GM21423 (cell line): ENCODE data around the gene CALR3.
A peak's percentile ranks its signal among the peaks of the same experiment; 100 is the strongest.
"Not testable (repeated sequence)": the region's sequence is repeated elsewhere in the genome, so short reads cannot be mapped to it uniquely, and the experiment has no call there.

ENCODE experiments used
- ATAC-seq: cut with Tn5 transposase; IDR thresholded peaks from one replicate; pipeline ENCODE4 v1.9.1; 2021; ENCODE audit warnings: mild to moderate bottlenecking, moderate library complexity; ENCODE audit not compliant: unreplicated experiment

CALR3 gene

DNA sequence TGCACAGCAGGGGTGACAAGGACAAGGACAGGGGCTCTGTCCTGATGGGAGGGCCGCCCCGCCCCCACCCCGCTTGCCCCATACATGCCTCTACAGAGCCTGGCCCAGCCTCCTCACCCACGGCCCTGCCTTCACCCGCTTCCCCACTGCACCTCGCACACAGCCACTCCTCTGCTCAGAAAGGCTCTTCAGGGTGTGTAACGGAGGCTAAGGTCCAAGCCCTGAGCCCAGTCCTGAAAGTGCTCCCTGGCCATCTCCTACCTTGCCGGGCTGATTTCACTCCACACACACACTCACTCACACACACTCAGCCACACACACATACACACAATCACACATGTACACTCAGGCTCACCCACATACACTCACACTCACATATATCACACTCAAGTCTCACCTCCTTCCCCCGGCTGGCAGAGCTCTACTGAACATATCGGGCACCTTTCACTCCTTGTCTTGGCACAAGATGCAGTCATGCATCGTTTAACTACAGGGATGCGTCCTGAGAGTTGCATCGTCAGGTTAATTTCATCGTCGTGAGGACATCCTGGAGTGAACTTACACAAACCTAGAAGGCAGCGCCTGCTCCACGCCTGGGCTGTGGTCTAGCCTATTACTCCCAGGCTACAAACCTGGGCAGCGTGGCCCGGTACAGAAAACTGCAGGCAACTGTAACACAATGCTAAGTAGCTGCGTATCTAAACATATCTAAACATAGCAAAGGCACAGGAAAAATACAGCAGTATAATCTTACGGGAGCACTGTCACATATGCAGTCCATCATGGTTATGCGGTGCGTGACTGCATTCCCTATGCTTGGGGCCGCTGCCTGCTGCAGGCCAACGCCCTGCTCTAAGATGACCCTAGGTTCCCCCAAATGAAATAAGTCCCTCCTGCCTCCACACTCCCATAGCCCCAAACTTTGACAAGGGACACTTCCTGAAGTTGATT, 37.3 kb downstream of the CALR3 start:
- no peak for ATAC-seq

DNA sequence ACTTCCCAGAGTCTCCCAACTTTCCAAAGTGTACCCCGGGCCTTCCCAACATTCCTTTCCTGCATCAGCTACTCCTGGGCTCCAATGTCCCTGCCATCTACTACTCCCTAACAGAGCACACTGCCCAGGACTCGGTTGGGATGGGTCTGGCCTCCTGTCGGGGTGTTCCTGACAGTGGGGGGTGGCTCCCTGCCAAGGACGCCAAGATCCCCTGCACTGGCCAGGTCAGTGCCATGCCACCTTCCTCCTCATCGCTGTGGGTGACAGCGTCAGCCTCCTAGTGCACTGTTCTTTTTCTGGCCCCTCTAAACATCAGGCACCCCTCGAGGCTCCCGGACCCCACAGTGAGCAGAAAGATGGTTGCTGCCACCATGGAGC, 38.0 kb downstream of the CALR3 start:
- ATAC-seq = no peak

DNA sequence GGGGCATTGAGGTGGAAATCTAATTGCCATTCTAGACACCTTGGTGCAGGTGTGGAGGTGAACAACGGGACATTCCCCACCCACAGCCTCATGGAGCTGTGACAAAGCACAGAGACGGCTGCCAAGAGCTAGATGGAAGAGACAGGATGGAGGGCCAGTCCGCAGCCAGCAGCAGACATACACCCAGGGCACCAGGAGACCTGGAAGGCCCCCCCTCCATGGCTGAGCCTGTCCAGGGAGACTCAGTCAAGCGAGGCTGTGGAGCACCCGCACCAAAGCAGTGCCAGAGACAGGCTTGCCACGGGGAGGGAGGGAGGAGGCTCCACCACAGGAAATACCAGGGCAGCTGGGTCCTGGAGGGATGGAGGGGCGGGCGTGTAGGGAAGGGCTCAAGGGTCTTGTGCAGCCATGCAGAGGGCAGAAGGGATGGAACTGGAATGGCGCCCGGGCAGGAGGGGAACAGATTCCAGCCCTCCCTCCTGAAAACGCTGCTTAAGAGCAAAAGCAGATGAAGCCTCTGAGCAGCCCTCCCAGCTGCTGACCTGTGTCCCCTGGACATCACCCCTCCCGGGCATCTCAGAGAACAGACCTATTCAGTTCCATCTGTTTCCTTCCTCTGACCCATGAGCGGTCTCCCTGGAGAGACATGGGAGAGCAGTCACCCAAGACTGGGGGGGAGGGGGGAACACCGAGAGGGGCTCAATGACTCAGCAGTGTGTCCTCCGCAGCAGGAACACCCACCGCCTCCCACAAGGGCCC, 38.6 kb downstream of the CALR3 start:
- ATAC-seq = no peak

DNA sequence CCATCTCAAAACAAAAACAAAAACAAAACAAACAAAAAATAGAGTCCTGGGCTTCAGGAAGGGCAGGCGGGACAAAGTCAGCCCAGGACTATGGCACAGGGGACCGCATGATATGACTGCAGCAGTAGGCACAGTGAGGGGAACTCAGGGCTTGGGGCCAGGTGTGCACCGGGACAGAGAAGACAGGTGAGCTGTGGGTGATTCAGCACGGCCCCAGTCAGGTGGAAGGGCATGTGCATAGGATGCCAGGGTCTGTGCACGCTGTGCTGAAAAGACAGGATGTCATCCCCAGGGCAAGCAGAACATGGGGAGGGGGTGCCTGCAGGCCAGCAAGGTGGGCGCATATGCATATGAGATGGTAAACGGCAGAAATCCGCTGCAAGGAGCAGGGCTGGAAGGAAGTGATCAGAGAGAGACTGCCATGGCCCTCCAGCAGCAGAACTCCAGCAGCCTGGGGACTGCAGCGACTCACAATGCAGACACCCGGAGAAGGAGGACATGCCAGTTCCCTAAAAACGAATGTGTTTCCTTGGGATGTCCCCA, 39.2 kb downstream of the CALR3 start:
- no peak for ATAC-seq

DNA sequence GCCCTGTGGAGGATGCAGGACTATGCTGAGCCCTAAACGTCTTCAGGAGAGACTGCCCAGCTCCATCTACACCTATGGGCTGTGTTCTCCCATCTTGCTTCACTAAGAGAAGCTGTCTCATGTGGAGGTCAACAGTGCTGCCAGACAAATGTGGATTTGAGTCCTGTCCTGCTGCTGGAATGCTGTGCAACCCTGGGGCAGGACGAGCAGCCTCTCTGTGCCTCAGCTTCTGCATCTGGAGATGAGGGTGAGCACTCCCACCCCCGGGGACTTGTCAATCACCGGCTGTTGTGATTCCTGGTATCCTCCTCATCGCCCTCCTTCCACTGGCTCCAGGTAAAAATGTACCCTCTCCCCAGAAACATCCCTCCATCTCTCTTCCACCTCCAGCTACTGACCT, 40.5 kb downstream of the CALR3 start:
- ATAC-seq = no peak

DNA sequence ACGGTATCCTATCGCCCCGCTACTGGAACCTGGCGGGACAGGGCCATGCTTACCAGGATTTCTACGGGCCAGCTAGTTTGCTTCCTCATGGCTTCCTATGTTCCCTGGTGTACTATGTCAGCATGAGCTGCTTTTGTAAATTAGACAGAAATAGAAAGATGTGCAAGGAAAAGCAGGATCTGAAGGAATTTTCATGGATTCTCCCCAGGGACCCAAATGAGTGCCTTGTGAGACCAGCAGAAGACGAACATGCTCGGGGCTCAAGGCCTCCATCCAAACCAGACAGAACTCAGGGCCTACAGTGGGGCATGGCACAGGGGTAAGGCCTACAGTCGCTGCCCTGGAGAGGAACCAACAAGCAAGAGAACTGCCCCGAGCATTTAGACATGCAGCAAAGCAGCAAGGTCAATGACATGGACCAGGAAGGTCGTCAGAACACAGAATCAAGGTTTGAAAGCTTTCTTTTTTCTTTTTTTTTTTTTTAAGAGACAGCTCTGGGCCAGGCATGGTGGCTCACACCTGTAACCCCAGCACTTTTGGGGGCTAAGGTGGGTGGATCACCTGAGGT, 41.5 kb downstream of the CALR3 start:
- no peak for ATAC-seq

DNA sequence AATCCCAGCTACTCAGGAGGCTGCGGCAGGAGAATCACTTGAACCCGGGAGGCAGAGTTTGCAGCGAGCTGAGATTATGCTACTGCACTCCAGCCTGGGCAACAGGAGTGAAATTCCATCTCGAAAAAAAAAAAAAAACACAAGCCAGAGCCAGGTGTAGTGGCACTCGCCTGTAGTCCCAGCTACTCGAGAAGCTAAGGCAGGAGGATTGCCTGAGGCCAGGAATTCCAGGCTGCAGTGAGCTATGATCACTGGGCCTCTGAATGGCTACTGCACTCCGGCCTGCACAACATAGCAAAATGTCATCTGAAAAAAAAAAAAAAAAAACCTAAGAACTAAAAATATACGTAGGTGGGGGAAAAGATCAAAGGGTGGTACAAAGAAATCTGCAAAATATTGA, 43.6 kb downstream of the CALR3 start:
- no peak for ATAC-seq

DNA sequence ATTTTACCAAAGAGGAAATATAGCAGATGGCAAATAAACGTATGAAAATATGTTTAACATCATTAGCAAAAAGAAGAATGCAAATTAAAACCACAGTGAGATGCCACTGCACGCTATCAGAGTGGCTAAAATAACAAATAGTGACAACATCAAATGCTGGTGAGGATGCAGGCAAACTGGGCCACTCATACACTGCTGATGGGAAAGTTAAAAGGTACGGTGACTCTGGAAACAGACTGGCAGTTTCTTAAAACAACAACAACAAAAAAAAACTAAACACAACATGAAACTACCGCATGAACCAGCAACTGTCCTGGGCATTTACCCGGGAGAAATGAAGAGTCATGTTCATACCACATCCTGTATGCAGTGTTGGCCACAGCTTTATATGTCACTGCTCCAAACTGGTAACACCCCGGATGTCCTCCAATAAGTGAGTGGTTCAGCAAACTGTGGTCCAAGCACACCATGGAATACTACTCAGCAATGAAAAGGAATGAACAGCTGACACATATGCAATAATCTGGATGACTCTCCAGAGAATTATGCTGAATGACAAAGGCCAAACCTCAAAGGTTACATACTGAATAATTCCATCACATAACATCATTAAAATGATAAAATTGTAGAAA, 46.5 kb downstream of the CALR3 start:
- ATAC-seq = peak; percentile 43

DNA sequence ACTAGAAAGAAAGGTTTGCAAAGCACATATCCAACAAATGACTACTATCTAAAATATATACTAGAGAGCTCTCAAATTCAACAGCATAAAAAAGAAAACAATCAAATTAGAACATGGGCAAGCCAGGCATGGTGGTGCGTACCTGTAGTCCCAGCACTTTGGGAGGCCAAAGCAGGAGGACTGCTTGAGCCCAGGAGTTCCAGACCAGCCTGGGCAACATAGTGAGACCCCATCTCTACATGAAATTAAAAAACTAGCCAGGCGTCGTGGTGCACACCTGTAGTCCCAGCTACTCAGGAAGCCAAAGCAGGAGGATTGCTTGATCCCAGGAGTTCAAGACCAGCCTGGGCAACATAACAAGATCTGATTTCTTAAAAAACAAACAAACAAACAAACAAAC, 47.1 kb downstream of the CALR3 start:
- not testable (repeated sequence) for ATAC-seq

DNA sequence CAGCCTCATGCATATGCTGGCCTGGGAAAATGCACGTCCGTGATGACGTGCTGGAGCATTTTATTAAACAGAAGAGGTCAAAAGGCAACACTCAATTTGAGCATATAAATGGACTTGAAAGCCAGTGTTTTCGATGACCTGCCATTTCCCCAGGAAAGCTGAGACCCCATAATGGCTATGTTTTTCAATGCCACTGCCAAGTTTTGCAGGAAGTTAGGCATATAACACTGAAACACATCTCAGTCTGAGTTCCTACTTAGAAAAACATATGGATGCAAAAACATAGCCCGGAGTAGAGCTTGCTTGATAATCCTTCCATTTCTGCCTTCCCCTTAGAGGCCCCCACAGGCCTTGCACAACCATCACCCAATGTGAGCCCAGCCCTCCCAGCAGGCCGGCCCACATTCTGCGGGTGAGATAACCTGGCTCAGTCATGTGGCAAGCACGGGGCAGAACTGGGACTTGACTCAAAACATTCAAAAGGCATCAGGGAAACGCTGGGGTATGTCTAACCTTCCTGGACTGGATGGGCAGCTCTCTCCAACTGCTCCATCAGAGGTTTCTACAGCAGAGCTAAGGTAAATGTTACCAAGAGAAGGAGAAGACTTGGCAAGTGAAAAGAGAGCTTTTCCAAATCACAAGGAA, 49.1 kb downstream of the CALR3 start:
- ATAC-seq = no peak

DNA sequence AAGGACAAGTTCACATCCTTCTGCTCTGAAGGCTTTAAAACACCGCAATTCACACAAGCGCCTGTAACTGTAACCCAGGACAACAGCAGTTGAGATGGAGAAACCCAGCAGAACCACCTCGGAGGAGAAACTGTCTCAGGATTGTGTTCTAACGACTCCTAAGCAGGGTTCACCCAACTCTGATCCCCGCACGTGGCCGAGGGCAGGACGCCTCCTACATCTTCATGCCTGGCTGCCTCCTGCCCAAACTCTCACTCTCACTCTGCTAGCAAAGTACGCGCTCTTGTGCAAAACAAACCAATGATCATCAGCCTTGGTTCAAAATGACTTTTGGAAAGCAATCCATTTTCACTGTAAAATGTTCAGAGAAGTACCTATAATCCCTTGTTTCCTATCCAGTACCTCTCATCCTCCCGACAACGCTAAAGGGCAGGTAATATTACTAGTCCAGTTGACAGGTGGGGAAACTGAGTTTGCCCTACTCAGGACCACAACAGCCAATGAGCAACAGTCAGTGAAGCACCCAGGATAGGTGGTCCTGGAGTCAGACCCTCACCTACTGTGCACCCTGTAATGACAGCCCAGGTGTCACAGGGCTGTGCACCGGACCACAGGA, 49.8 kb downstream of the CALR3 start:
- ATAC-seq = no peak

DNA sequence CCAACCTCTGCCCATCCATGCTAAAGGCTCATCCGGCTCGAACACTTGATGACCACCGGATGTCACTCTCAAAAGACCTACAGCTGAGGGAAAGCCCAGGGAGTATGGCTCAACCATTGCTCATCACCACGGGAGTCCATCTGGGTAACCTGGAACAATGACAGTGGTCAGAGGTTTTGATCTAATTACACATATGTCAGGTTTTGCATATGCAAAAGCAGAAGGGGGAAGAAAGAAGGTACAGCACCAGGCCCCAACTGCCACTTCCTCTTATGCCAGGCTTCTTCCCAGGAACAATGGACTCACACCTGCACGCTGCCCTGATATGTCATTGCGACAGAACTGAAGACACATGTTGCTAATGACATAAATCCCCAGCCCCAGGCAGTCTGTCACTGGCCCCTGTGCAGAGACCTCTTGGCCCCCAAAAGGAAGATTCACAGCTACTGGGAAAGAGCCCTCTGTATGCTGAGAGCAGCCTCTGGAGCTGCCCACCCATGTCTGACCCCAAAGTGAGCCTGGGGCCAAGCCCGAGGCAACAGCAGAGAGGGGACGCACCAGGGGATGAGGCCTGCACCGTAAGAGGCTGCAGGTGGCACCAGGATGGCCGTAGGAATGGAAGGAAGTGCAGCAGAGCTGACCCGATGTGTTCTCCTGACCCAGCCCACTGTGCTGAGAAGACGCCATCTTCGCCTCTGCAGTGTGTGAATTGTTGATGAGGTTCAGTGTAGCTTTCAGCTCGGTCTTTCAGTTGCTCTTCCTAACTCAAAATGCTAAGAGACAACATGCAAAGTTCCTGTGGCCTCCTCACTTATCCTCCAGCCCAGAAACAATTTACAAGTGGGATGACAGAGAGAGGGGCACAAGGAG, 50.5 kb downstream of the CALR3 start:
- ATAC-seq = peak; percentile 39

DNA sequence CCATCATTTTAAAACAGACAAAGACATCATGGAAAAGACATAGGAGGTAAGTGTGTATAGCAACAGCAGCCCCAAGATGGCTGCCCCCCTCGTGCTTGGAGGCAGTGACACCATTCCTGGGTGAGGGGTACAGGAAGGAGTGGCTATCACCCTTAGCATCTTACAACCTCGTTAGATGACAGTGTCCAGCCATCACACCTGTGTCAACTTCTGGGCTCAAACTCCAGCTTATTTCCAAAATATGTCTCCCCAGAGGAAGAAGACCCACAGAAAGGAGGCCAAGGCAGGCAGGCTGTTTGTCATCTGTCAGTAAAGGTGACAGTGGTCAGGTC, 51.7 kb downstream of the CALR3 start:
- ATAC-seq = no peak

DNA sequence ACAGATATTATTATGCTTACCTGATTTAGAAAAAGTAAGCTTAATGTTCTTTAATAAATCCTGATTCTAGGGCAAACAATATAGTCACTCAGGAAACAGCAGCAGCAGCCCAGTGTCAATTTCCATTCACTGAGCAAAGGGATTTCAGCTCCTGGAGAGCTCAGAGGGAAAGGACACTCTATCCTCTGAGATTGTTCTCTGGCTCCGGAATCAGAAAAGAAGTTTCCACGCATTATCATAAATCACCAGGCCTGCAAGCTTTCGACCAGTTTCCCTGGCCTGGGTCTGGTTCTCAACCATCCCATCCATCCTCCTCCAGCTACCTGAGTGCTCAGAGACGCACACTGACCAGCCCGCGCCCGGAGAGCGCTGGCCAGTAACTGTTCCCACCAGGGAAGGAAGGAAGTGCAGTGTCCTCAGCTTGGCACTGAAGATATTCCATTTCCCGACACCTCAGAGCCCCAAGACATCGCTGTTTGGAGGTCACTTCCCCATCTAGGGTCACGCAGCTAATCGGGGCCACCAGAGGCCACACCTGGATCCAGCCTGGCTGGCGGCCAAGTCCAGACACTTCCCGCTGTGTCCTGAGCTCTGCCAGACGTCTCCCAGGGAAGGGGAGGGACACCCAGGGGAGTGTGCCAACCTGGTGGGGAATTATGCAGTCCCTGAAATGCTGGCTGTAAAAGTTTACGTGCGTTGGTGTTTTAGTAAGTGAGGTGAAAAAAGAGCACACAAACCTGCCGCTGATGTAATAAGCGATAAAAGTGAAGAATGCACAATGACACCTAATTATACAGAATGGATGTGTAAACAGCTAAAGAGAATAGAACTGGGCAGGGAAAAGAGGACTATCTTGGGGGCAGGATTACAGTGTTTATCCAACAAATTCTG, 53.3 kb downstream of the CALR3 start:
- no peak for ATAC-seq

DNA sequence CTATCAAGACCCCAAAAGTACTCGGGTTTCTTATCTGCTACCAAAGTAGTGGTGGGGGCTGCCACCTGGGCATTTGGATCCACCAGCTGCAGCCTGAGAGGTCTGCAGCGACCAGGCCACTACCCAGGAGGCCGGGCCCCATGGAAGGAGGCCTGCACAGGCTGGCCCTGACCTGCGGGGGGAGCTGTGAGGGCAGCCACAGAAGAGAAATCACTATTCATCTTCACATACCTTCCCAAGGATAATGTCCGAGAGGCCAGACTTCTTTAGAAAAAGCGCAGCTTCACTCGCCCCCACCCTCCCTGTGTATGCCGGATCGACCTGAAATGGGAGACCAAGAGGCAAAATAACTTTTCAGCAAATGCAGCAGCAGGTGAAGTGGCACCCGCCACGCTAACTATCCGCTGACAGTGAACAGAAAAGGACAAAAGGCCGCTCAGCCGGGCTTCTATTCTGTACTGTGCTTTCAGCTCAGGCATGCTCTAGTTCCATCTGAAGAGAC, 54.3 kb downstream of the CALR3 start:
- no peak for ATAC-seq

DNA sequence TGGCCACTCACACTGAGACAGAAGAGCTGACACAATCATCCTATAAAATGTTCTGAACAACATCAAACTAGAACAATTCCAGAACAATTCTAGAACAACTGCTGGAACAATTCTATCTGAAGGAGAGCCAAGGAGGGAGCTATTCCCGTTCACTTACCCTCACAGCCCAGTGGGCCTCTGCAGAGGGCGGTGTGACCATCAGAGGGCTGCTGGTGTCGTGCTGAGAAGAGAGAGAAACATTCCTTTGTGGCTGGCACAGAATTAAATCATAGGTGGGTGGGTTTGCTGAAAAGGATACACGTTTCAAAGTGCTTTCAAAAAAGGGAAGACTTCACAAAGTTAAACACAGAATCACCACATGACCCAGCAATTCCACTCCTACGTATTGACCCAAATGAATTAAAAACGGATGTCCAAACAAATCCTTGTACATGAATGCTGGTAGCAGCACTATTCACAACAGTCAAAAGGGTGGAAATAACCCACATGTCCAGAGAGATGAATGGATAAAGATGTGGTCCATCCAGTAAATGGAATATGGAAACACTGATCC, 59.1 kb downstream of the CALR3 start:
- ATAC-seq = no peak

DNA sequence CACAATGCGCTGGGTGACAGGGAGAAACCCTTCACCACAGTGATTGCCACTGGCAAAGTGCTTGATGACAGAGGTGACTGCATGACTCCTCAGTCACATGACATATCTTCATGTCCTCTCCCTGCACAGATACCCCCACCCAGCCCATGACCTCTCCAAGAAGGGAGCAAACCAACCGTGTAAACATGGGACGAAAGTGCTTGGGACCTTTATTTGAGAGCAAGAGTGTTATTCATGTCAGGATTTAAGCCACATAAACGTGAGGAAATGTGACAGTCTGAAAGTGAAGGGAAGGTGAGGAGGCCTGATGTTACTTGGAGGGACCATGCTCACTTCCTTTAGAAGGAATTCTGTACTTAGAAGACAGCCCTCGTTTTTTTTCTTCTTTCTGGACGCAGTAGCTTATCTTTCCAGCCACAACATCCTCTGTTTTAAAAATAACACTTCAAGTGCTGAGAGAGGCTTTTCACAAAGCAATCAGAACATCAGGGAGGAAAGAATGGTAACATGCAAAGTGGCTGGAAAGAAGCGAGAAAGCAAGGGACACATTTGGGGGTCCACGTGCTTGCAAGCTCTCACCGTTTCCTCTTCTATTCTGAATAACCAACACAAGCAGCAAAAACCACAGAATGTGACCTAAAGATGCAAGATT, 59.8 kb downstream of the CALR3 start:
- ATAC-seq = peak; percentile 51
